Progenitor cell of endocrine pancreas (in vitro differentiated cells): ENCODE data around the gene LRRIQ3. TPM values are rescaled to one million over a fixed set of nuclear protein-coding genes. Genes with fewer than 3 reads are reported as not detected.
A peak's percentile ranks its signal among the peaks of the same experiment; 100 is the strongest.

Experiments
- DNase-seq: peaks from one replicate; pipeline ENCODE4 v3.0.0; 2021; ENCODE audit warnings: low spot score; ENCODE audit not compliant: unreplicated experiment
- H3K27ac Mint-ChIP-seq: 2 replicates; pipeline ENCODE4 v1.8.0; 2021; ENCODE audit warnings: mild to moderate bottlenecking, moderate library complexity, mixed read lengths
- H3K27me3 Mint-ChIP-seq: 2 replicates; pipeline ENCODE4 v1.8.0; 2021; ENCODE audit warnings: mixed read lengths
- H3K36me3 Mint-ChIP-seq: 2 replicates; pipeline ENCODE4 v1.8.0; 2022; ENCODE audit warnings: mixed read lengths; ENCODE audit not compliant: insufficient read depth
- H3K4me1 Mint-ChIP-seq: 2 replicates; pipeline ENCODE4 v1.8.0; 2021; ENCODE audit warnings: low read depth, mixed read lengths
- H3K4me3 Mint-ChIP-seq: 2 replicates; pipeline ENCODE4 v1.8.0; 2021; ENCODE audit warnings: low read depth, mild to moderate bottlenecking, moderate library complexity, mixed read lengths
- H3K9me3 Mint-ChIP-seq: 2 replicates; pipeline ENCODE4 v1.8.0; 2021; ENCODE audit warnings: low read depth, mixed read lengths
- CTCF ChIP-seq: fragments of 200-600 bp; sonication (generic); IDR thresholded peaks from one replicate; pipeline ENCODE4 v1.5.0; 2021; ENCODE audit warnings: antibody characterized with exemption, mild to moderate bottlenecking; ENCODE audit not compliant: unreplicated experiment
- total RNA-seq: library from RNA; stranded (reverse); gene quantifications from 2 replicates; pipeline ENCODE4 v1.2.1, GENCODE V29; 2021

LRRIQ3 gene
- total RNA-seq, 1 donor from 2014 or later: 1.4 TPM

GRCh38 chr1:73980324-73981040 is 217.5 kb downstream of the LRRIQ3 start:
- TF ChIP-seq CTCF: no peak
- Mint-ChIP-seq H3K36me3 (no peaks in the 10 kb centered on the region), H3K27me3 (no peaks in the 10 kb centered on the region), H3K4me3 (no peak overlapping the region), H3K9me3 (peaks cover 23% of the 10 kb centered on the region), H3K4me1 (peaks cover 12% of the 10 kb centered on the region), H3K27ac (no peak overlapping the region)
- no peak for DNase-seq

- H3K4me3 Mint-ChIP-seq: no peak overlapping the region
- no peak for DNase-seq
- H3K4me1 Mint-ChIP-seq: peaks cover 12% of the 10 kb centered on the region
- no peaks in the 10 kb centered on the region for H3K36me3 Mint-ChIP-seq
- H3K27ac Mint-ChIP-seq: peak overlapping the region; percentile 3
- no peaks in the 10 kb centered on the region for H3K27me3 Mint-ChIP-seq
- TF ChIP-seq CTCF: no peak
- peaks cover 15% of the 10 kb centered on the region for H3K9me3 Mint-ChIP-seq
Observed at GRCh38 chr1:73979684-73980083, 218.3 kb downstream of the LRRIQ3 start.

- no peaks in the 10 kb centered on the region for H3K36me3 Mint-ChIP-seq
- peaks cover 13% of the 10 kb centered on the region for H3K9me3 Mint-ChIP-seq
- no peak overlapping the region for H3K4me3 Mint-ChIP-seq
- no peaks in the 10 kb centered on the region for H3K27me3 Mint-ChIP-seq
- no peak for TF ChIP-seq CTCF
- no peak overlapping the region for H3K27ac Mint-ChIP-seq
- no peak for DNase-seq
- peaks cover 12% of the 10 kb centered on the region for H3K4me1 Mint-ChIP-seq
Observed at GRCh38 chr1:73978964-73979363, 219.0 kb downstream of the LRRIQ3 start.

Other genes with a start within 250 kb of the LRRIQ3 start
- 7.8 and 16.2 TPM in 2 replicates for gene FPGT, start 66 bp upstream of the LRRIQ3 start, total RNA-seq
- gene TNNI3K, start 37.2 kb upstream of the LRRIQ3 start, total RNA-seq: not detected in 2 replicates